22Rv1 (cell line): ENCODE measurements around the gene GRIFIN.
A peak's percentile ranks its signal among the peaks of the same experiment; 100 is the strongest.

Source experiments
- H3K27ac ChIP-seq: fragments of 450-650 bp; 2 replicates; pipeline ENCODE4 v1.5.1; 2017
- CTCF ChIP-seq: fragments of 450-650 bp; IDR thresholded peaks from 2 replicates; pipeline ENCODE4 v1.5.1; 2017; ENCODE audit warnings: mild to moderate bottlenecking
- ZFX ChIP-seq: fragments of 450-650 bp; IDR thresholded peaks from 2 replicates; pipeline ENCODE4 v1.6.1; 2017; ENCODE audit warnings: antibody characterized with exemption, borderline replicate concordance

Gene GRIFIN

GRCh38 chr7:2477447-2478398, 1.5 kb upstream of the GRIFIN start:
- H3K27ac ChIP-seq: no peak overlapping the region
- TF ChIP-seq ZFX (no peak), CTCF (peak; percentile 98)

- TF ChIP-seq CTCF: no peak
- no peak for TF ChIP-seq ZFX
- no peak overlapping the region for H3K27ac ChIP-seq
Measured at GRCh38 chr7:2476776-2477446, 713 bp upstream of the GRIFIN start.

- H3K27ac ChIP-seq: no peak overlapping the region
- TF ChIP-seq ZFX: no peak
- TF ChIP-seq CTCF: no peak
Measured at GRCh38 chr7:2475678-2476015, 551 bp downstream of the GRIFIN start.

- TF ChIP-seq ZFX (no peak), CTCF (peak; percentile 29; the same call in 1 of the 2 replicates)
- H3K27ac ChIP-seq: no peak overlapping the region
Measured at GRCh38 chr7:2474813-2475677, 1.2 kb downstream of the GRIFIN start.

- TF ChIP-seq ZFX: no peak
- no peak for TF ChIP-seq CTCF
- no peak overlapping the region for H3K27ac ChIP-seq
Measured at GRCh38 chr7:2474224-2474623, 2.0 kb downstream of the GRIFIN start.

GRCh38 chr7:2473496-2474180, 2.6 kb downstream of the GRIFIN start:
- TF ChIP-seq CTCF: no peak
- TF ChIP-seq ZFX: no peak
- no peak overlapping the region for H3K27ac ChIP-seq
